ENCODE results near the gene TRIOBP. TPM values are rescaled to one million over a fixed set of nuclear protein-coding genes. Genes with fewer than 3 reads are reported as not detected.

TRIOBP gene
- total and polyA plus RNA-seq, 3 experiments from 2014 or later = 13.6 to 26.7 (median 26.1) TPM

GRCh38 chr22:37751449-37752188 lies 54.8 kb downstream of the TRIOBP start:
- no peaks in the 10 kb centered on the region for H3K9me3 ChIP-seq (ENCODE audit: low read length)
- peaks cover 0 to 1% of the 10 kb centered on the region in 2 donors for H3K27me3 Mint-ChIP-seq
- H3K4me3 Mint-ChIP-seq = peak overlapping the region in 1 of 7 donors; percentile 32
- no peak for DNase-seq
- no peaks in the 10 kb centered on the region for H3K36me3 ChIP-seq (ENCODE audit: insufficient read depth, low read length)
- no peaks in the 10 kb centered on the region for H3K9me3 Mint-ChIP-seq
- H3K27me3 ChIP-seq (ENCODE audit: insufficient read depth, low read length, poor library complexity, severe bottlenecking) = no peaks in the 10 kb centered on the region
- peaks cover 5 to 35% (median 16%) of the 10 kb centered on the region in 3 donors for H3K4me1 Mint-ChIP-seq
- H3K4me1 ChIP-seq (ENCODE audit: insufficient read depth, low read length) = peaks cover 10% of the 10 kb centered on the region
- H3K4me3 ChIP-seq (ENCODE audit: low read length) = no peak overlapping the region
- H3K36me3 Mint-ChIP-seq = peaks cover 0 to 38% (median 4%) of the 10 kb centered on the region in 3 donors
- CTCF ChIA-PET = no interaction called here
- POLR2A ChIA-PET = no interaction called here
- no peak overlapping the region for H3K27ac ChIP-seq (ENCODE audit: low read depth, low read length)
- peak overlapping the region in 1 of 8 donors; percentile 61 for H3K27ac Mint-ChIP-seq

- Histone ChIP-seq H3K27me3 (ENCODE audit: insufficient read depth, low read length, poor library complexity, severe bottlenecking) (no peaks in the 10 kb centered on the region), H3K4me3 (ENCODE audit: low read length) (no peak overlapping the region), H3K27ac (ENCODE audit: low read depth, low read length) (no peak overlapping the region), H3K36me3 (ENCODE audit: insufficient read depth, low read length) (no peaks in the 10 kb centered on the region), H3K9me3 (ENCODE audit: low read length) (no peaks in the 10 kb centered on the region), H3K4me1 (ENCODE audit: insufficient read depth, low read length) (peaks cover 3% of the 10 kb centered on the region)
- no peak for DNase-seq
- CTCF ChIA-PET = no interaction called here
- Mint-ChIP-seq H3K9me3 (no peaks in the 10 kb centered on the region), H3K36me3 (peaks cover 0 to 42% (median 4%) of the 10 kb centered on the region in 3 donors), H3K27ac (peak overlapping the region in 1 of 8 donors; percentile 61), H3K27me3 (peaks cover 0 to 1% of the 10 kb centered on the region in 2 donors), H3K4me1 (peaks cover 5 to 29% (median 12%) of the 10 kb centered on the region in 3 donors), H3K4me3 (peak overlapping the region in 1 of 7 donors; percentile 32)
- POLR2A ChIA-PET = no interaction called here
Observed at GRCh38 chr22:37752189-37753087, 55.6 kb downstream of the TRIOBP start.

DNA sequence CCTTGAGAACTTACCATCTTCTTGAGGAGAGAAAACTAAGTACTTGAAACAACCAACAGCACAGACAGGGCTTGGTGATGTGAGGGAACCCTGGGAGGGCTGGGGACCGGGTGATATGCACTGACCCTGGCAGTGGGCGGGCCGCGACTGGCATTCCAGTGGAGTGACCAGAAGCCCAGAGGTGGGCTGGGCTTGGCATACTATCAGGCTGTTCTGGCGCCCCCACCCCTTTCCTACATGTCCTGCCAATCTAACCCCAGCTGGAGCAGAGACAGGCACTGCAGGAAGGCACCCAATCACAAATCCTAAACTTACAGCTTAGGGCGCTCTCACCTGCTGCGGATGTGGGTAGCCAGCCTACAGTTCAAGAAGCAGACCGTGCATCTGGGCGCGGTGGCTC lies 56.9 kb downstream of the TRIOBP start:
- H3K36me3 Mint-ChIP-seq = peaks cover 0 to 52% (median 7%) of the 10 kb centered on the region in 3 donors
- DNase-seq = no peak
- H3K27me3 Mint-ChIP-seq = no peaks in the 10 kb centered on the region
- H3K27me3 ChIP-seq (ENCODE audit: insufficient read depth, low read length, poor library complexity, severe bottlenecking) = no peaks in the 10 kb centered on the region
- no peaks in the 10 kb centered on the region for H3K36me3 ChIP-seq (ENCODE audit: insufficient read depth, low read length)
- no peak overlapping the region for H3K27ac ChIP-seq (ENCODE audit: low read depth, low read length)
- peaks cover 0 to 16% (median 8%) of the 10 kb centered on the region in 3 donors for H3K4me1 Mint-ChIP-seq
- H3K4me3 Mint-ChIP-seq = no peak overlapping the region
- no peaks in the 10 kb centered on the region for H3K9me3 Mint-ChIP-seq
- ChIA-PET POLR2A (no interaction called here), CTCF (no interaction called here)
- no peak overlapping the region for H3K27ac Mint-ChIP-seq
- H3K9me3 ChIP-seq (ENCODE audit: low read length) = no peaks in the 10 kb centered on the region
- no peaks in the 10 kb centered on the region for H3K4me1 ChIP-seq (ENCODE audit: insufficient read depth, low read length)
- H3K4me3 ChIP-seq (ENCODE audit: low read length) = no peak overlapping the region

GRCh38 chr22:37757663-37758062 lies 60.8 kb downstream of the TRIOBP start:
- CTCF ChIA-PET = no interaction called here
- Histone ChIP-seq H3K36me3 (ENCODE audit: insufficient read depth, low read length) (no peaks in the 10 kb centered on the region), H3K4me3 (ENCODE audit: low read length) (no peak overlapping the region), H3K9me3 (ENCODE audit: low read length) (no peaks in the 10 kb centered on the region), H3K27ac (ENCODE audit: low read depth, low read length) (no peak overlapping the region), H3K27me3 (ENCODE audit: insufficient read depth, low read length, poor library complexity, severe bottlenecking) (no peaks in the 10 kb centered on the region), H3K4me1 (ENCODE audit: insufficient read depth, low read length) (no peaks in the 10 kb centered on the region)
- Mint-ChIP-seq H3K36me3 (peaks cover 0 to 69% (median 10%) of the 10 kb centered on the region in 3 donors), H3K4me1 (peaks cover 0 to 2% (median 0%) of the 10 kb centered on the region in 3 donors), H3K9me3 (no peaks in the 10 kb centered on the region), H3K4me3 (no peak overlapping the region), H3K27ac (no peak overlapping the region), H3K27me3 (no peaks in the 10 kb centered on the region)
- no peak for DNase-seq
- POLR2A ChIA-PET = no interaction called here

DNA sequence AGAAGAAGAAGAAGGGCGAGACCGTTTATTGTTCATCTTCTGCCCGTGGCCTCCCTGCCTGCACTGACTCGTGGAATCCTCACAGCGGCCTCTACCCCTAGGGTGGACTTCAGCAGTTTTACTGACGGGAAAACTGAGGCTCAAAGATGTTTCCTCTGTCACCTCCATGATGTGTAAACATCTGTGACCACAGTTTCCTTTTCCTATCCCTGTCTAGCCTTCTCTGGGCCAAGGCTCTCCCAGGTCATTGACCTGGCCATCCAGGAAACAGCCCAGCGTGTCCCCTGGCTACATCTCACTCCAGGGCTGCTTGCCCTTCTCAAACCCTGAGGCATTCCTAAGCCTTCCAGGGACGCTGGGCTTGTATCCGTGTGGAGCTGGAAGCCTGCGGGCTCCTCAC lies 61.8 kb downstream of the TRIOBP start:
- DNase-seq = no peak
- Mint-ChIP-seq H3K4me3 (no peak overlapping the region), H3K4me1 (peaks cover 0 to 2% (median 0%) of the 10 kb centered on the region in 3 donors), H3K27ac (peak overlapping the region in 1 of 8 donors; percentile 23), H3K27me3 (no peaks in the 10 kb centered on the region), H3K36me3 (peaks cover 0 to 65% (median 10%) of the 10 kb centered on the region in 3 donors), H3K9me3 (no peaks in the 10 kb centered on the region)
- no peak overlapping the region for H3K27ac ChIP-seq (ENCODE audit: low read depth, low read length)
- no peak overlapping the region for H3K4me3 ChIP-seq (ENCODE audit: low read length)
- POLR2A ChIA-PET = no interaction called here
- no peaks in the 10 kb centered on the region for H3K4me1 ChIP-seq (ENCODE audit: insufficient read depth, low read length)
- CTCF ChIA-PET = no interaction called here
- H3K9me3 ChIP-seq (ENCODE audit: low read length) = no peaks in the 10 kb centered on the region
- H3K36me3 ChIP-seq (ENCODE audit: insufficient read depth, low read length) = no peaks in the 10 kb centered on the region
- H3K27me3 ChIP-seq (ENCODE audit: insufficient read depth, low read length, poor library complexity, severe bottlenecking) = no peaks in the 10 kb centered on the region

GRCh38 chr22:37759281-37759680 lies 62.4 kb downstream of the TRIOBP start:
- H3K4me1 ChIP-seq (ENCODE audit: insufficient read depth, low read length) = no peaks in the 10 kb centered on the region
- Mint-ChIP-seq H3K36me3 (peaks cover 0 to 69% (median 10%) of the 10 kb centered on the region in 3 donors), H3K9me3 (no peaks in the 10 kb centered on the region), H3K4me1 (peaks cover 0 to 2% (median 0%) of the 10 kb centered on the region in 3 donors), H3K4me3 (no peak overlapping the region), H3K27ac (no peak overlapping the region), H3K27me3 (no peaks in the 10 kb centered on the region)
- H3K27ac ChIP-seq (ENCODE audit: low read depth, low read length) = no peak overlapping the region
- H3K27me3 ChIP-seq (ENCODE audit: insufficient read depth, low read length, poor library complexity, severe bottlenecking) = no peaks in the 10 kb centered on the region
- H3K4me3 ChIP-seq (ENCODE audit: low read length) = no peak overlapping the region
- CTCF ChIA-PET = no interaction called here
- no peak for DNase-seq
- H3K9me3 ChIP-seq (ENCODE audit: low read length) = no peaks in the 10 kb centered on the region
- no peaks in the 10 kb centered on the region for H3K36me3 ChIP-seq (ENCODE audit: insufficient read depth, low read length)
- POLR2A ChIA-PET = no interaction called here

DNA sequence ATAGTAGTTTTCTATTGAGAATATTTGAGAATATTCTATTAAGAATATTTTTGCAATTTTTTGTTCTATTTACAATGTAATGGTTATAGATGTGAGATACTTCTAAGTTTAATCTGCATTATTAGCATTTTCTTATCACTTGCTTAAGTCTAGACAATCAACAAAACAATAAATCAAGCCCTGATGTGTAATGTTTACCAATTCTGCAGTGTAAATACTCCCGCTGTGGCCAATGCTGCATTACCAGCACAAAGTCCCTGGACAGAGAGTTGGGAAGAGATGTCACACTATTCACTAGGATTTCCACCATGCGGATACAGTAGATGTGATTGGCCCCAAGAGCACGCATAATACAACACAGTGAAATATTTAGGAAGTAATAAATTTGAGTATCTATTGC lies 63.3 kb downstream of the TRIOBP start:
- no peaks in the 10 kb centered on the region for H3K36me3 ChIP-seq (ENCODE audit: insufficient read depth, low read length)
- H3K27ac Mint-ChIP-seq = peak overlapping the region in 1 of 8 donors; percentile 21

DNA sequence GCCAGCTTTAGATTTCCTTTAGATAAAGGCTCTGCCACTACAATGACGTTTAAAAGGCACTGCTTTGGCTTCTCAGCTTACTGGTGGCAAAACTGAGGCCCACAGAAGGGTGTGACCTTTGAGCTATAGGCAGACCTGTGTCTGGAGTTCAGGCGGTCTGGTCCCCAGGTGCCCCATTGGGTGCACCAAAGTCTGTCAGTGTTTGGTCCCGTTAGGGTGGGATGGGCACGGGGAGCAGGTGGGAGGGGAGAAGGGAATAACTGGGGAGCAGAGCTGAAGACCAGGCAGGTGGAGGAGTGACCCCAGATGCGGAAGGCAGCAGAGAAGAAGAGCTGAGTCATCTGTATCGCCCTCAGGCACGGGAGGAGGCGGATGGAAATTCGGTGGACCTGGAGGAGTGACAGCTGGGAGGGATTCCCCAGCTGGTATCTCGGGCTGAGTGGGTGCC lies 65.6 kb downstream of the TRIOBP start:
- H3K4me3 Mint-ChIP-seq = no peak overlapping the region

More for the DNA sequence above, 63.3 kb downstream of the TRIOBP start:
- Histone ChIP-seq H3K4me3 (ENCODE audit: low read length) (no peak overlapping the region), H3K27ac (ENCODE audit: low read depth, low read length) (no peak overlapping the region), H3K27me3 (ENCODE audit: insufficient read depth, low read length, poor library complexity, severe bottlenecking) (no peaks in the 10 kb centered on the region), H3K4me1 (ENCODE audit: insufficient read depth, low read length) (no peaks in the 10 kb centered on the region), H3K9me3 (ENCODE audit: low read length) (no peaks in the 10 kb centered on the region)
- no peaks in the 10 kb centered on the region for H3K9me3 Mint-ChIP-seq
- peaks cover 0 to 67% (median 9%) of the 10 kb centered on the region in 3 donors for H3K36me3 Mint-ChIP-seq
- ChIA-PET POLR2A (no interaction called here), CTCF (interaction anchor here (0.6 kb wide), 1 partner anchor 1235 kb away, joined by 3 read pairs; no protein-coding TSS in a partner anchor)
- peaks cover 0 to 2% (median 0%) of the 10 kb centered on the region in 3 donors for H3K4me1 Mint-ChIP-seq
- H3K27me3 Mint-ChIP-seq = no peaks in the 10 kb centered on the region
- DNase-seq = no peak
- H3K4me3 Mint-ChIP-seq = no peak overlapping the region

More for the DNA sequence above, 65.6 kb downstream of the TRIOBP start:
- no peaks in the 10 kb centered on the region for H3K4me1 ChIP-seq (ENCODE audit: insufficient read depth, low read length)
- Mint-ChIP-seq H3K27me3 (no peaks in the 10 kb centered on the region), H3K27ac (no peak overlapping the region), H3K36me3 (peaks cover 0 to 49% (median 9%) of the 10 kb centered on the region in 3 donors), H3K9me3 (no peaks in the 10 kb centered on the region), H3K4me1 (peaks cover 0 to 2% (median 0%) of the 10 kb centered on the region in 3 donors)
- H3K36me3 ChIP-seq (ENCODE audit: insufficient read depth, low read length) = no peaks in the 10 kb centered on the region
- H3K9me3 ChIP-seq (ENCODE audit: low read length) = no peaks in the 10 kb centered on the region
- CTCF ChIA-PET = no interaction called here
- H3K27ac ChIP-seq (ENCODE audit: low read depth, low read length) = no peak overlapping the region
- DNase-seq = no peak
- no peak overlapping the region for H3K4me3 ChIP-seq (ENCODE audit: low read length)
- no peaks in the 10 kb centered on the region for H3K27me3 ChIP-seq (ENCODE audit: insufficient read depth, low read length, poor library complexity, severe bottlenecking)
- POLR2A ChIA-PET = no interaction called here

Data from CD8-positive, alpha-beta memory T cell (primary cell).